K562 (cell line): ENCODE measurements around the gene MAPT. TPM values are rescaled to one million over a fixed set of nuclear protein-coding genes. Genes with fewer than 3 reads are reported as not detected.

Experiments used
- ATAC-seq: fragments of 200-7000 bp; cut with Tn5 transposase; 3 replicates; pipeline ENCODE4 v1.9.1; 2020; ENCODE audit warnings: moderate library complexity
- BruUV-seq: library from RNA; stranded (reverse); fragments of 400-500 nt; replicated peaks from 2 replicates; lab custom pipeline; 2021; lab: Mats Ljungman, UMichigan
- CTCF ChIA-PET: fragments of 300-600 bp; formaldehyde crosslinking; extraction: SDS; loops from one replicate; lab custom pipeline; 2021; ENCODE audit warnings: low intra/inter-chr PET ratio; lab: Yijun Ruan, JAX
- POLR2A ChIA-PET: fragments of 300-600, 350-650 bp; sonication (Branson Sonifier 250); formaldehyde crosslinking; extraction: SDS; loops from one replicate; lab custom pipeline; 2021; ENCODE audit warnings: antibody characterized with exemption, inconsistent platforms; lab: Yijun Ruan, JAX
- DNase-seq, 4 experiments: peaks; one replicate each; pipeline versions ENCODE4 v3.0.0 to v3.0.0-alpha.2; 2011 to 2018; ENCODE audit warnings: low spot score in 3 of 4, mixed read lengths in 3 of 4; ENCODE audit errors: extremely low read depth in 1 of 4
- FAIRE-seq: peaks from 2 replicates; lab custom pipeline; 2011; peaks lifted over from hg19 to GRCh38; lab: Jason Lieb, UNC
- H2AFZ ChIP-seq: 2 replicates; pipeline ENCODE4 v1.6.0; 2011; ENCODE audit warnings: low read depth, low read length, control low read depth, inconsistent platforms
- H3K27ac ChIP-seq: fragments of 200-600 bp; 3 replicates; pipeline ENCODE4 v1.8.0; 2011; ENCODE audit warnings: low read depth, mild to moderate bottlenecking, control low read depth, inconsistent platforms, low read length, moderate library complexity, mixed read lengths; ENCODE audit errors: extremely low read depth
- H3K27me3 ChIP-seq, 2 experiments: fragments of 300-600 bp in 1 of 2; 2 replicates in 1 of 2; 3 replicates in 1 of 2; pipeline versions ENCODE4 v1.6.0 to v1.8.0; 2011; ENCODE audit warnings: inconsistent platforms in 2 of 2, low read length in 2 of 2, mild to moderate bottlenecking in 1 of 2, mixed read lengths in 1 of 2, moderate library complexity in 1 of 2; ENCODE audit not compliant: control insufficient read depth in 2 of 2, insufficient read depth in 2 of 2
- H3K36me3 ChIP-seq: fragments of 300-600 bp; 3 replicates; pipeline ENCODE4 v1.8.0; 2011; ENCODE audit warnings: mild to moderate bottlenecking, low read length, inconsistent platforms; ENCODE audit not compliant: control insufficient read depth, insufficient read depth
- H3K4me1 ChIP-seq, 2 experiments: fragments of 200-600 bp in 1 of 2; replicated peaks in 1 of 2; 2 replicates in 1 of 2; 3 replicates in 1 of 2; pipeline versions ENCODE4 v1.5.1 to v1.8.0; 2011; ENCODE audit warnings: inconsistent platforms in 2 of 2, low read length in 2 of 2, mild to moderate bottlenecking in 1 of 2, mixed read lengths in 1 of 2, moderate library complexity in 1 of 2; ENCODE audit not compliant: control insufficient read depth in 2 of 2, insufficient read depth in 2 of 2
- H3K4me2 ChIP-seq: 2 replicates; pipeline ENCODE4 v1.6.1; 2011; ENCODE audit warnings: low read length, control low read depth, inconsistent platforms, mixed read lengths; ENCODE audit not compliant: insufficient read depth
- H3K4me3 ChIP-seq: fragments of 200-600 bp; sonication (generic), shearing (Covaris generic); 2 replicates; pipeline ENCODE4 v1.5.1; 2016; ENCODE audit warnings: control low read depth, inconsistent platforms
- H3K79me2 ChIP-seq: fragments of 200-600 bp; 3 replicates; pipeline ENCODE4 v1.8.0; 2011; ENCODE audit warnings: low read length, inconsistent platforms; ENCODE audit not compliant: control insufficient read depth, insufficient read depth
- H3K9ac ChIP-seq, 2 experiments: 2 replicates each; pipeline versions ENCODE4 v1.6.0 to v1.6.1; 2011; ENCODE audit warnings: low read depth in 2 of 2, low read length in 2 of 2, control low read depth in 1 of 2, inconsistent platforms in 1 of 2, mild to moderate bottlenecking in 1 of 2, mixed read lengths in 1 of 2; ENCODE audit not compliant: insufficient read depth in 1 of 2
- H3K9me1 ChIP-seq: one replicate; pipeline ENCODE4 v1.6.0; 2011; ENCODE audit warnings: inconsistent platforms, mild to moderate bottlenecking, low read length, moderate library complexity; ENCODE audit not compliant: control insufficient read depth, insufficient read depth
- H3K9me3 ChIP-seq: replicated peaks from 2 replicates; pipeline ENCODE4 v1.5.1; 2011; ENCODE audit warnings: low read depth, low read length, inconsistent platforms; ENCODE audit not compliant: control insufficient read depth, insufficient read depth
- H4K20me1 ChIP-seq: replicated peaks from 2 replicates; pipeline ENCODE4 v1.6.1; 2011; ENCODE audit warnings: low read length, inconsistent platforms, mixed read lengths; ENCODE audit not compliant: control insufficient read depth, insufficient read depth
- KLF16 ChIP-seq: IDR thresholded peaks from 2 replicates; pipeline ENCODE4 v1.6.1; 2016; ENCODE audit warnings: antibody characterized with exemption
- PKNOX1 ChIP-seq: fragments of 450-650 bp; IDR thresholded peaks from 2 replicates; pipeline ENCODE4 v1.6.1; 2016
- WGBS: fragments of 100-300 bp; shearing (Covaris generic); methylation state at CpG from one replicate; pipeline ENCODE4 v1.1.6; 2016; ENCODE audit warnings: low coverage, mixed read lengths; ENCODE audit not compliant: insufficient coverage; ENCODE audit errors: missing lambda C conversion rate; 5-methylcytosine and 5-hydroxymethylcytosine counted together
- in situ Hi-C: fragments of 300-500 bp; cut with MboI; formaldehyde crosslinking; loops from 4 replicates; pipeline ENCODE4 v1.15.0; 2018; ENCODE audit warnings: inconsistent platforms, mixed read lengths
- intact Hi-C: fragments of 100-400 bp; cut with micrococcal nuclease; formaldehyde crosslinking; loops from 2 replicates; pipeline ENCODE4 v1.14.2; 2022
- polyA plus RNA-seq, 8 experiments: library from polyadenylated mRNA; depleted of rRNA in 4 of 8; stranded (reverse) in 5 of 8; unstranded in 3 of 8; fragments of >200 nt; fragmentation: Nextera tagmentation in 2 of 8; fragmentation: Illumina TruSeq in 1 of 8; extraction: Ambion mirVana in 2 of 8; extraction: Trizol in 1 of 8; gene quantifications; 2 replicates each; pipeline versions ENCODE4 v1.2.1 to v1.2.3, GENCODE V29; 2011 to 2014; ENCODE audit warnings: inconsistent platforms in 1 of 8, missing spikeins in 1 of 8
- total RNA-seq, 7 experiments: library from RNA; depleted of rRNA in 6 of 7; stranded (reverse); fragments of >200 nt in 6 of 7; fragmentation: Illumina TruSeq in 2 of 7; extraction: Trizol in 2 of 7; gene quantifications; 2 replicates each; pipeline versions ENCODE4 v1.2.1 to v1.2.3, GENCODE V29; 2011 to 2021; ENCODE audit warnings: low replicate concordance in 1 of 7
- TF ChIP-seq, protein P1 (sequence below), 2 experiments: fragments of 450-650 bp in 1 of 2; sonication (generic) in 1 of 2; formaldehyde crosslinking in 1 of 2; IDR thresholded peaks in 1 of 2; conservative IDR thresholded peaks in 1 of 2; 2 replicates each; pipeline versions ENCODE4 v1.6.1 to v1.8.1; 2016 to 2023; ENCODE audit warnings: mild to moderate bottlenecking in 2 of 2, moderate library complexity in 2 of 2, inconsistent platforms in 1 of 2, missing genetic modification reagents in 1 of 2

Gene MAPT
- total and polyA plus RNA-seq, 9 of the 15 experiments (the other 6 are each of a cell fraction or from before 2014, with no cell fraction given), result 0.04 to 1.1 (median 0.36) TPM

DNA sequence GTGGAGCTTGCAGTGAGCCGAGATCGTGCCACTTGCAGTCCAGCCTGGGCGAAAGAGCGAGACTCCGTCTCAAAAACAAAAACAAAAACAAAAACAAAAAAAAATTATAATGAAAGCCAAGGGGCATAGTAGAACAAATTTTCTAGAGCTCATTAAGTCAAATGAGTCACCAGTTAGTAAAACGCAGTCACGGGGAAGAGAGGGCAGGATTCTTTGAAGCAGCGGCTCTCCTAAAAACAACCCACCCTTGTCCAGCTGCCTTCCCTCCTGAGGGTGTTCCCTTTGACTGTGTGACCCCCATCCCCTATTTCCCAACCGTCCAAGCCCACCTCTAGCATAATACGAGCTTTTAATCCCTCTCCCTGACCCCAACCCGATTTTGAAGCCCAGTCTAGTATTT is 60.6 kb downstream of the MAPT start:
- in situ Hi-C loops, result no loop called here
- CTCF ChIA-PET, result no interaction called here
- 33% methylated on average over 9 of the region's 11 CpGs for WGBS

More for the DNA sequence above, 60.6 kb downstream of the MAPT start:
- no peak overlapping the region for H3K4me3 ChIP-seq
- TF ChIP-seq PKNOX1, result no peak
- no peak for TF ChIP-seq KLF16
- TF ChIP-seq, protein P1, sequence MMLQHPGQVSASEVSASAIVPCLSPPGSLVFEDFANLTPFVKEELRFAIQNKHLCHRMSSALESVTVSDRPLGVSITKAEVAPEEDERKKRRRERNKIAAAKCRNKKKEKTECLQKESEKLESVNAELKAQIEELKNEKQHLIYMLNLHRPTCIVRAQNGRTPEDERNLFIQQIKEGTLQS (IDR thresholded peaks at IDR 0.05), result 0 out of 2 replicates have a peak, but pooled peaks have one; percentile 22
- TF ChIP-seq, protein P1 (CRISPR knock-in tag; conservative IDR thresholded peaks at IDR 0.05), result no peak
- TF ChIP-seq, all 486 proteins: peak for 1
- H3K27ac ChIP-seq, result no peak overlapping the region
- FAIRE-seq, result no peak
- H3K9me3 ChIP-seq, result no peaks in the 10 kb centered on the region
- H3K4me2 ChIP-seq, result no peak overlapping the region
- H4K20me1 ChIP-seq, result no peaks in the 10 kb centered on the region
- no peaks in the 10 kb centered on the region for H3K9me1 ChIP-seq
- H3K27me3 ChIP-seq, result peaks cover 6 to 33% of the 10 kb centered on the region in 2 experiments
- POLR2A ChIA-PET, result interaction anchor here (0.6 to 1.5 kb wide), 4 partner anchors 13 to 82 kb away, joined by 3 to 5 read pairs (median 4); no protein-coding TSS in a partner anchor
- H3K36me3 ChIP-seq, result no peaks in the 10 kb centered on the region
- H3K9ac ChIP-seq, result no peak overlapping the region
- peaks cover 3 to 8% of the 10 kb centered on the region in 2 experiments; a peak in 2 of 5 replicates for H3K4me1 ChIP-seq
- BruUV-seq, result no TSS peak
- 0 out of 2 replicates have a peak overlapping the region, but pooled peaks have one; percentile 8 for H2AFZ ChIP-seq
- H3K79me2 ChIP-seq, result no peaks in the 10 kb centered on the region
- no peak for ATAC-seq
- intact Hi-C loops, result no loop called here
- DNase-seq, result no peak
